OCI-LY7 (cell line): ENCODE data around the gene GNG7. TPM values are rescaled to one million over a fixed set of nuclear protein-coding genes. Genes with fewer than 3 reads are reported as not detected.

Experiments
- Bru-seq: library from RNA; stranded (reverse); fragments of 400-500 nt; gene quantifications from one replicate; lab custom pipeline; 2021; lab: Mats Ljungman, UMichigan
- BruChase-seq, 2 experiments: library from RNA; stranded (reverse); fragments of 400-500 nt; gene quantifications; one replicate each; lab custom pipeline; 2021; lab: Mats Ljungman, UMichigan
- BruUV-seq: library from RNA; stranded (reverse); fragments of 400-500 nt; replicated peaks from 2 replicates; lab custom pipeline; 2021; lab: Mats Ljungman, UMichigan
- CTCF ChIA-PET: fragments of 300-600 bp; sonication (Branson Sonifier 250); formaldehyde crosslinking; loops from one replicate; lab custom pipeline; 2022; ENCODE audit warnings: antibody characterized with exemption; ENCODE audit not compliant: unreplicated experiment; lab: Charles Lee
- POLR2A ChIA-PET: fragments of 300-600 bp; sonication (Branson Sonifier 250); formaldehyde crosslinking; loops from one replicate; lab custom pipeline; 2022; ENCODE audit warnings: antibody characterized with exemption; lab: Charles Lee
- DNase-seq: peaks from one replicate; pipeline ENCODE4 v3.0.0-alpha.2; 2015; ENCODE audit warnings: low spot score
- H2AFZ ChIP-seq: fragments of 200-600 bp; sonication (generic), shearing (Covaris generic); 2 replicates; pipeline ENCODE4 v1.6.1; 2014; ENCODE audit warnings: mild to moderate bottlenecking, antibody characterized with exemption, low read length, moderate library complexity
- H3K27ac ChIP-seq: fragments of 200-600 bp; sonication (generic); 2 replicates; pipeline ENCODE4 v1.5.1; 2014; ENCODE audit warnings: mixed run types, low read depth, mild to moderate bottlenecking, moderate library complexity, low read length, inconsistent platforms; ENCODE audit not compliant: poor library complexity, severe bottlenecking
- H3K36me3 ChIP-seq: fragments of 200-600 bp; sonication (generic); 2 replicates; pipeline ENCODE4 v1.6.1; 2014; ENCODE audit warnings: mild to moderate bottlenecking, antibody characterized with exemption, low read length, moderate library complexity, mixed read lengths; ENCODE audit not compliant: insufficient read depth
- H3K4me1 ChIP-seq: fragments of 200-600 bp; sonication (generic); 2 replicates; pipeline ENCODE4 v1.5.1; 2014; ENCODE audit warnings: mild to moderate bottlenecking, low read length; ENCODE audit not compliant: insufficient read depth, poor library complexity, severe bottlenecking
- H3K4me2 ChIP-seq: fragments of 200-600 bp; sonication (generic); 2 replicates; pipeline ENCODE4 v1.6.1; 2014; ENCODE audit warnings: mild to moderate bottlenecking, low read length
- H3K4me3 ChIP-seq: fragments of 200-600 bp; sonication (generic); 2 replicates; pipeline ENCODE4 v1.5.1; 2014; ENCODE audit warnings: mild to moderate bottlenecking, low read depth, low read length; ENCODE audit not compliant: poor library complexity, severe bottlenecking
- H3K79me2 ChIP-seq: fragments of 200-600 bp; sonication (generic); 2 replicates; pipeline ENCODE4 v1.6.1; 2016; ENCODE audit warnings: low read depth, mild to moderate bottlenecking, low read length, moderate library complexity, mixed read lengths; ENCODE audit not compliant: insufficient read depth
- H3K9me2 ChIP-seq: fragments of 200-600 bp; sonication (generic); 2 replicates; pipeline ENCODE4 v1.6.1; 2016; ENCODE audit warnings: mild to moderate bottlenecking, low read length, mixed read lengths; ENCODE audit not compliant: insufficient read depth
- H3K9me3 ChIP-seq: fragments of 200-600 bp; sonication (generic); 2 replicates; pipeline ENCODE4 v1.6.1; 2014; ENCODE audit warnings: mild to moderate bottlenecking, mixed run types, low read length, mixed read lengths
- H4K20me1 ChIP-seq: fragments of 200-600 bp; sonication (generic); 2 replicates; pipeline ENCODE4 v1.6.1; 2014; ENCODE audit warnings: mild to moderate bottlenecking, antibody characterized with exemption, low read length, moderate library complexity, mixed read lengths; ENCODE audit not compliant: insufficient read depth
- CTCF ChIP-seq: fragments of 200-600 bp; sonication (generic); conservative IDR thresholded peaks from 2 replicates; pipeline ENCODE4 v1.5.1; 2014; ENCODE audit warnings: mild to moderate bottlenecking, antibody characterized with exemption, low read length, moderate library complexity, mixed read lengths
- EZH2phosphoT487 ChIP-seq: fragments of 200-600 bp; sonication (generic); IDR thresholded peaks from 2 replicates; pipeline ENCODE4 v1.6.1; 2018; ENCODE audit warnings: low read depth, borderline replicate concordance, mild to moderate bottlenecking, mixed run types, antibody characterized with exemption, low read length, moderate library complexity, mixed read lengths
- intact Hi-C: fragments of 100-400 bp; cut with micrococcal nuclease; formaldehyde crosslinking; loops from one replicate; pipeline ENCODE4 v1.10.0; 2022; ENCODE audit not compliant: unreplicated experiment
- long read RNA-seq: library from polyadenylated mRNA; stranded (forward); transcript quantifications from one replicate; pipeline ENCODE4 v2.0.0, GENCODE V29; 2022
- total RNA-seq, 2 experiments: library from RNA; depleted of rRNA in 1 of 2; stranded (reverse); fragments of >200 nt in 1 of 2; shearing (Covaris generic) in 1 of 2; gene quantifications; 2 replicates each; pipeline ENCODE4 v1.2.3, GENCODE V29; 2014 to 2022

GNG7 gene
- 14.2 and 15.3 TPM in 2 replicates for total RNA-seq (2014; rRNA removed; shearing (Covaris generic))
- total RNA-seq (2022) = 13.9 and 15.6 TPM in 2 replicates
- Bru-seq, nascent RNA = percentile 39 among the genes with signal in this experiment
- percentile 55 among the genes with signal in this experiment for BruChase-seq, experiment 1, labeled RNA remaining after a 6-hour chase
- BruChase-seq, experiment 2, labeled RNA remaining after a 2-hour chase = percentile 45 among the genes with signal in this experiment
- long read RNA-seq, full-length matches to known transcripts = 48 of 69 reads
- long read RNA-seq, partial matches to known transcripts = 4 of 69 reads
- long read RNA-seq, other reads (novel, unspliced or antisense) = 17 of 69 reads

- Histone ChIP-seq H2AFZ (no peak within 1 kb of the TSS), H3K27ac (no peak within 1 kb of the TSS), H3K4me3 (peak within 1 kb of the TSS; percentile 78), H3K4me2 (peak within 1 kb of the TSS; percentile 76), H3K4me1 (peaks cover 50% of the 10 kb centered on the region), H3K9me2 (no peaks in the 10 kb centered on the region), H4K20me1 (peaks cover 4% of the 10 kb centered on the region; the same call in 1 of the 2 replicates), H3K9me3 (no peaks in the 10 kb centered on the region), H3K36me3 (no peaks in the 10 kb centered on the region), H3K79me2 (no peaks in the 10 kb centered on the region)
- peak; percentile 95 for DNase-seq
- CTCF ChIA-PET = interaction anchor here (0.6 kb wide), 1 partner anchor 161 kb away, joined by 3 read pairs; no protein-coding TSS in a partner anchor
- intact Hi-C loops = no loop called here
- TF ChIP-seq CTCF (no peak), EZH2phosphoT487 (no peak)
- no TSS peak for BruUV-seq
- POLR2A ChIA-PET = interaction anchor here (0.6 to 1.5 kb wide), 3 partner anchors 8 to 226 kb away, joined by 3 to 4 read pairs (median 3); partner anchors contain the start of gene GADD45B
Observed at GRCh38 chr19:2702170-2703076, at the start of gene GNG7. GNG7 (minus strand) TSS chr19:2702694; CDS start chr19:2520688, 182,006 bp downstream.

GRCh38 chr19:2751438-2751830 is 48.9 kb upstream of the GNG7 start:
- intact Hi-C loops = no loop called here
- Histone ChIP-seq H2AFZ (no peak overlapping the region), H3K9me3 (no peaks in the 10 kb centered on the region), H3K27ac (no peak overlapping the region), H3K4me1 (peaks cover 15% of the 10 kb centered on the region), H3K4me3 (no peak overlapping the region), H3K36me3 (peaks cover 38% of the 10 kb centered on the region), H3K79me2 (no peaks in the 10 kb centered on the region), H4K20me1 (no peaks in the 10 kb centered on the region), H3K9me2 (no peaks in the 10 kb centered on the region), H3K4me2 (no peak overlapping the region)
- BruUV-seq = no TSS peak
- no peak for DNase-seq
- TF ChIP-seq CTCF (no peak), EZH2phosphoT487 (no peak)
- ChIA-PET CTCF (no interaction called here), POLR2A (no interaction called here)
